ENCODE data around the gene BLMH.

Gene BLMH

GRCh38 chr17:30321314-30321713 is 29.6 kb upstream of the BLMH start:
- H3K4me1 ChIP-seq (ENCODE audit: control insufficient read depth in 1 of 2, insufficient read depth in 2 of 2, low read length in 2 of 2) = no peaks in the 10 kb centered on the region
- H3K14ac ChIP-seq (ENCODE audit: low read length) = no peak overlapping the region
- no peak overlapping the region for H2BK120ac ChIP-seq (ENCODE audit: insufficient read depth, low read length, poor library complexity)
- H2AK5ac ChIP-seq (ENCODE audit: low read length) = no peak overlapping the region
- H2BK12ac ChIP-seq (ENCODE audit: low read length) = no peak overlapping the region
- H3K27ac ChIP-seq (ENCODE audit: low read depth, low read length) = no peak overlapping the region
- no peak overlapping the region for H3K18ac ChIP-seq (ENCODE audit: low read length)
- H3K23ac ChIP-seq (ENCODE audit: low read length) = no peak overlapping the region
- H3K79me2 ChIP-seq (ENCODE audit: control insufficient read depth, insufficient read depth, low read length, poor library complexity) = no peaks in the 10 kb centered on the region
- no peak overlapping the region for H2BK5ac ChIP-seq (ENCODE audit: low read depth, low read length, poor library complexity)
- no peak overlapping the region for H3K9ac ChIP-seq (ENCODE audit: low read length)
- WGBS (ENCODE audit: extremely low coverage, insufficient coverage, insufficient read length) = no CpG with 5 or more reads among the region's 4 CpGs
- no peak overlapping the region for H3K4me3 ChIP-seq (ENCODE audit: low read depth, low read length)
- H2AFZ ChIP-seq (ENCODE audit: insufficient read depth, low read length, poor library complexity) = no peak overlapping the region
- H4K12ac ChIP-seq (ENCODE audit: low read depth, low read length) = no peak overlapping the region
- H3K4ac ChIP-seq (ENCODE audit: low read depth, low read length) = no peak overlapping the region
- H4K8ac ChIP-seq (ENCODE audit: low read depth, low read length) = no peak overlapping the region
- no peaks in the 10 kb centered on the region for H3K79me1 ChIP-seq (ENCODE audit: low read length)
- H4K91ac ChIP-seq (ENCODE audit: low read depth, low read length) = no peak overlapping the region
- no peak for DNase-seq
- H3K36me3 ChIP-seq (ENCODE audit: control insufficient read depth in 1 of 2, insufficient read depth in 2 of 2, low read length in 2 of 2) = no peaks in the 10 kb centered on the region
- H3K9me3 ChIP-seq (ENCODE audit: insufficient read depth, low read depth, low read length) = no peaks in the 10 kb centered on the region
- H3K27me3 ChIP-seq (ENCODE audit: insufficient read depth, low read length) = no peaks in the 10 kb centered on the region
- no peak overlapping the region for H3K4me2 ChIP-seq (ENCODE audit: low read length)

DNA sequence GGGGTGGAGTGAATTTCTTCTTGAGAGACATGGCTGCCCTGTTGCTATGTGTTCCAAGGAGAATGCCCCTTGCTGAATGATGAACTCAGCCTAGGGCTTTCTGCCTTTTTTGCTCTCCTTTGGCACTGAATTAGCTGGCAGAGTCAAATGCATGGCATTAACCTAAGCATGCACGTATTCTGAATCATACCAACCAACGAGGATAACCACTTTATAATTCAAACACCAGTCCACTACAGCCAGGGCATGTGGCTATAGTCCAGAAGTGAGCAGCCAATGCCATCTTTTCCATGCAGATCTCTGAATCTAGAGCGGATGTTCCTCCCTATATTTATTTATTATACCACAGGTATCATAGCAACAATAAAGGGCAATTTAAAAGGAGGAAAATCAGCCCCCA is 26.4 kb upstream of the BLMH start:
- no peak overlapping the region for H2AFZ ChIP-seq (ENCODE audit: insufficient read depth, low read length, poor library complexity)
- no peak overlapping the region for H3K4ac ChIP-seq (ENCODE audit: low read depth, low read length)
- no peak overlapping the region for H4K12ac ChIP-seq (ENCODE audit: low read depth, low read length)
- no peaks in the 10 kb centered on the region for H3K79me2 ChIP-seq (ENCODE audit: control insufficient read depth, insufficient read depth, low read length, poor library complexity)
- no peaks in the 10 kb centered on the region for H3K36me3 ChIP-seq (ENCODE audit: control insufficient read depth in 1 of 2, insufficient read depth in 2 of 2, low read length in 2 of 2)
- no peak overlapping the region for H2AK5ac ChIP-seq (ENCODE audit: low read length)
- H3K23ac ChIP-seq (ENCODE audit: low read length) = no peak overlapping the region
- no peaks in the 10 kb centered on the region for H3K27me3 ChIP-seq (ENCODE audit: insufficient read depth, low read length)
- no peak for DNase-seq
- WGBS (ENCODE audit: extremely low coverage, insufficient coverage, insufficient read length) = no CpG with 5 or more reads among the region's 3 CpGs
- no peaks in the 10 kb centered on the region for H3K9me3 ChIP-seq (ENCODE audit: insufficient read depth, low read depth, low read length)
- H3K27ac ChIP-seq (ENCODE audit: low read depth, low read length) = no peak overlapping the region
- no peaks in the 10 kb centered on the region for H3K79me1 ChIP-seq (ENCODE audit: low read length)
- H3K14ac ChIP-seq (ENCODE audit: low read length) = no peak overlapping the region
- no peak overlapping the region for H4K91ac ChIP-seq (ENCODE audit: low read depth, low read length)
- H4K8ac ChIP-seq (ENCODE audit: low read depth, low read length) = no peak overlapping the region
- no peak overlapping the region for H2BK5ac ChIP-seq (ENCODE audit: low read depth, low read length, poor library complexity)
- H3K4me3 ChIP-seq (ENCODE audit: low read depth, low read length) = no peak overlapping the region
- H3K18ac ChIP-seq (ENCODE audit: low read length) = no peak overlapping the region
- H2BK120ac ChIP-seq (ENCODE audit: insufficient read depth, low read length, poor library complexity) = no peak overlapping the region
- no peak overlapping the region for H2BK12ac ChIP-seq (ENCODE audit: low read length)
- no peak overlapping the region for H3K9ac ChIP-seq (ENCODE audit: low read length)
- no peaks in the 10 kb centered on the region for H3K4me1 ChIP-seq (ENCODE audit: control insufficient read depth in 1 of 2, insufficient read depth in 2 of 2, low read length in 2 of 2)
- H3K4me2 ChIP-seq (ENCODE audit: low read length) = no peak overlapping the region

DNA sequence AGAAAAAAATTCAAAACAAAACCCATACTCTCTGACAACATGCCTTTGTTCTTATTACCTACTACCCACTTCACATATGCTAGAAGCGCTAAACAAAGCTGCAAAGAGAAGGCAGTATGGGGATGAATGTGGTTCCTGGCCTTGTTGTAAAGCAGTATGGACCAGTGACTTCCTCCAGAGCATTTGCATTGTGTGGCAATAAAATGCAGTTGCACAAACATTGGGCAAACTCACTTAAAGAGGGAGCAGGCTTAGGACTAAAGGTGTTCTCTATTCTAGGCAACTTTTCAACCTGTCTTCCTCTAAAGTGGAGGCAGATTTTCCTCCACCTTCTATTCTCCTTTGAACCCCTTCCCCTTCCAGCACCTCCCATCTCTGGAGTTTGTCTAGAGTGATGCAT is 25.0 kb upstream of the BLMH start:
- Histone ChIP-seq H2BK5ac (ENCODE audit: low read depth, low read length, poor library complexity) (no peak overlapping the region), H4K8ac (ENCODE audit: low read depth, low read length) (no peak overlapping the region), H4K12ac (ENCODE audit: low read depth, low read length) (no peak overlapping the region), H3K79me2 (ENCODE audit: control insufficient read depth, insufficient read depth, low read length, poor library complexity) (no peaks in the 10 kb centered on the region), H2BK120ac (ENCODE audit: insufficient read depth, low read length, poor library complexity) (no peak overlapping the region), H3K4me2 (ENCODE audit: low read length) (no peak overlapping the region), H3K18ac (ENCODE audit: low read length) (no peak overlapping the region), H4K91ac (ENCODE audit: low read depth, low read length) (no peak overlapping the region), H3K27ac (ENCODE audit: low read depth, low read length) (no peak overlapping the region), H2BK12ac (ENCODE audit: low read length) (no peak overlapping the region), H2AK5ac (ENCODE audit: low read length) (no peak overlapping the region), H3K9me3 (ENCODE audit: insufficient read depth, low read depth, low read length) (no peaks in the 10 kb centered on the region), H3K79me1 (ENCODE audit: low read length) (no peaks in the 10 kb centered on the region), H3K4ac (ENCODE audit: low read depth, low read length) (no peak overlapping the region), H3K4me1 (ENCODE audit: control insufficient read depth in 1 of 2, insufficient read depth in 2 of 2, low read length in 2 of 2) (no peaks in the 10 kb centered on the region), H2AFZ (ENCODE audit: insufficient read depth, low read length, poor library complexity) (no peak overlapping the region), H3K36me3 (ENCODE audit: control insufficient read depth in 1 of 2, insufficient read depth in 2 of 2, low read length in 2 of 2) (no peaks in the 10 kb centered on the region), H3K9ac (ENCODE audit: low read length) (no peak overlapping the region), H3K4me3 (ENCODE audit: low read depth, low read length) (no peak overlapping the region), H3K27me3 (ENCODE audit: insufficient read depth, low read length) (no peaks in the 10 kb centered on the region), H3K23ac (ENCODE audit: low read length) (no peak overlapping the region), H3K14ac (ENCODE audit: low read length) (no peak overlapping the region)
- no CpG with 5 or more reads among the region's 1 CpG for WGBS (ENCODE audit: extremely low coverage, insufficient coverage, insufficient read length)
- DNase-seq = no peak

- no peak overlapping the region for H3K4me2 ChIP-seq (ENCODE audit: low read length)
- no peak overlapping the region for H2BK5ac ChIP-seq (ENCODE audit: low read depth, low read length, poor library complexity)
- no peak overlapping the region for H4K91ac ChIP-seq (ENCODE audit: low read depth, low read length)
- H4K12ac ChIP-seq (ENCODE audit: low read depth, low read length) = no peak overlapping the region
- no peak overlapping the region for H3K9ac ChIP-seq (ENCODE audit: low read length)
- H3K36me3 ChIP-seq (ENCODE audit: control insufficient read depth in 1 of 2, insufficient read depth in 2 of 2, low read length in 2 of 2) = no peaks in the 10 kb centered on the region
- H2BK12ac ChIP-seq (ENCODE audit: low read length) = no peak overlapping the region
- DNase-seq = no peak
- no peak overlapping the region for H2BK120ac ChIP-seq (ENCODE audit: insufficient read depth, low read length, poor library complexity)
- no CpG with 5 or more reads among the region's 2 CpGs for WGBS (ENCODE audit: extremely low coverage, insufficient coverage, insufficient read length)
- no peaks in the 10 kb centered on the region for H3K9me3 ChIP-seq (ENCODE audit: insufficient read depth, low read depth, low read length)
- no peaks in the 10 kb centered on the region for H3K27me3 ChIP-seq (ENCODE audit: insufficient read depth, low read length)
- no peak overlapping the region for H4K8ac ChIP-seq (ENCODE audit: low read depth, low read length)
- no peak overlapping the region for H3K23ac ChIP-seq (ENCODE audit: low read length)
- no peak overlapping the region for H3K4ac ChIP-seq (ENCODE audit: low read depth, low read length)
- no peak overlapping the region for H3K18ac ChIP-seq (ENCODE audit: low read length)
- no peak overlapping the region for H3K14ac ChIP-seq (ENCODE audit: low read length)
- H2AK5ac ChIP-seq (ENCODE audit: low read length) = no peak overlapping the region
- no peak overlapping the region for H3K4me3 ChIP-seq (ENCODE audit: low read depth, low read length)
- H3K79me1 ChIP-seq (ENCODE audit: low read length) = no peaks in the 10 kb centered on the region
- no peaks in the 10 kb centered on the region for H3K4me1 ChIP-seq (ENCODE audit: control insufficient read depth in 1 of 2, insufficient read depth in 2 of 2, low read length in 2 of 2)
- no peak overlapping the region for H2AFZ ChIP-seq (ENCODE audit: insufficient read depth, low read length, poor library complexity)
- no peaks in the 10 kb centered on the region for H3K79me2 ChIP-seq (ENCODE audit: control insufficient read depth, insufficient read depth, low read length, poor library complexity)
- no peak overlapping the region for H3K27ac ChIP-seq (ENCODE audit: low read depth, low read length)
These were observed 23.4 kb upstream of the BLMH start for GRCh38 chr17:30315106-30315505.
